Tibial artery (tissue), 4 donors: ENCODE results near the gene TBC1D9.
"Not testable (repeated sequence)": the region's sequence is repeated elsewhere in the genome, so short reads cannot be mapped to it uniquely, and the experiment has no call there.

Source experiments
- DNase-seq, 2 donors: peaks; one replicate each; pipeline ENCODE4 v3.0.0-alpha.2; 2019
- H3K27ac ChIP-seq, 2 donors: fragments of 200-600 bp; sonication (generic) in 1 of 2; 1 replicate in 1 of 2; 2 replicates in 1 of 2; pipeline ENCODE4 v1.5.1; 2018 to 2019; ENCODE audit warnings: mild to moderate bottlenecking in 1 of 2
- H3K27me3 ChIP-seq, 2 donors: fragments of 200-600 bp; sonication (generic) in 1 of 2; one replicate each; pipeline versions ENCODE4 v1.5.1 to v1.6.0; 2016 to 2019
- H3K36me3 ChIP-seq, 3 donors: fragments of 200-600 bp; sonication (generic) in 2 of 3; one replicate each; pipeline ENCODE4 v1.5.1; 2016 to 2019; ENCODE audit warnings: mild to moderate bottlenecking in 2 of 3
- H3K4me1 ChIP-seq, 4 donors: fragments of 200-600 bp; sonication (generic) in 2 of 4; 1 replicate in 3 of 4; 2 replicates in 1 of 4; pipeline ENCODE4 v1.5.1; 2016 to 2019
- H3K4me3 ChIP-seq, 2 donors: fragments of 200-600 bp; sonication (generic) in 1 of 2; 1 replicate in 1 of 2; 2 replicates in 1 of 2; pipeline ENCODE4 v1.5.1; 2018 to 2019; ENCODE audit warnings: mild to moderate bottlenecking in 2 of 2
- H3K9me3 ChIP-seq, 3 donors: fragments of 200-600 bp; sonication (generic) in 1 of 3; one replicate each; pipeline ENCODE4 v1.5.1; 2016 to 2019
- intact Hi-C: fragments of 100-400 bp; cut with DNase I; formaldehyde crosslinking; loops from one replicate; pipeline ENCODE4 v1.15.0; 2023; ENCODE audit warnings: low total_unique reads
- TF ChIP-seq, protein P1 (sequence below), 2 experiments: fragments of 200-600 bp in 1 of 2; fragments of 450-650 bp in 1 of 2; IDR thresholded peaks; one replicate each; pipeline ENCODE4 v1.5.1; 2017 to 2019; ENCODE audit warnings: antibody characterized with exemption in 2 of 2, mild to moderate bottlenecking in 1 of 2, moderate library complexity in 1 of 2

The TBC1D9 gene

DNA sequence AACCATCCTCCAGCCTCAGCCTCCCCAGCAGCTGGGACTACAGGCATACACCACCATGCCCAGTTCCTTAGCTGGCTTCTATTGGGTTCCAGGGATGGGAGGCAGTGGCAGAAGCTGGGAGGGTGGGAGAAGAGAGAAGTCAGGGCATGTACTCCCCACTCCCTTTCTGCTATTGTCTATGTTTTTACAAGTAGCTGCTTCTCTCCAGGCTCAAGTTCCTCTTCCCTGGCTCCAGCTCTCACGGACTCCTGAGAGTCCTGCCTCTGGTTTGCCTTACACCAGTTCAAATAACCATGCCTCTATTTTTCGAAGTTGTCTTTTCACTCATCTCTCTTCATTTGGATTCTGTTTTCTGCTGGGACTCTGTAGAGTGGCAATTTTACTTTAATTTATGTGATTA is 2.9 kb downstream of the TBC1D9 start:
- Histone ChIP-seq H3K4me1 (peaks cover 0 to 11% (median 4%) of the 10 kb centered on the region in 4 donors), H3K27ac (no peak overlapping the region), H3K9me3 (no peaks in the 10 kb centered on the region), H3K27me3 (no peaks in the 10 kb centered on the region), H3K36me3 (peaks cover 0 to 5% (median 0%) of the 10 kb centered on the region in 3 donors), H3K4me3 (no peak overlapping the region)
- intact Hi-C loops: no loop called here
- no peak for DNase-seq
- TF ChIP-seq, protein P1, sequence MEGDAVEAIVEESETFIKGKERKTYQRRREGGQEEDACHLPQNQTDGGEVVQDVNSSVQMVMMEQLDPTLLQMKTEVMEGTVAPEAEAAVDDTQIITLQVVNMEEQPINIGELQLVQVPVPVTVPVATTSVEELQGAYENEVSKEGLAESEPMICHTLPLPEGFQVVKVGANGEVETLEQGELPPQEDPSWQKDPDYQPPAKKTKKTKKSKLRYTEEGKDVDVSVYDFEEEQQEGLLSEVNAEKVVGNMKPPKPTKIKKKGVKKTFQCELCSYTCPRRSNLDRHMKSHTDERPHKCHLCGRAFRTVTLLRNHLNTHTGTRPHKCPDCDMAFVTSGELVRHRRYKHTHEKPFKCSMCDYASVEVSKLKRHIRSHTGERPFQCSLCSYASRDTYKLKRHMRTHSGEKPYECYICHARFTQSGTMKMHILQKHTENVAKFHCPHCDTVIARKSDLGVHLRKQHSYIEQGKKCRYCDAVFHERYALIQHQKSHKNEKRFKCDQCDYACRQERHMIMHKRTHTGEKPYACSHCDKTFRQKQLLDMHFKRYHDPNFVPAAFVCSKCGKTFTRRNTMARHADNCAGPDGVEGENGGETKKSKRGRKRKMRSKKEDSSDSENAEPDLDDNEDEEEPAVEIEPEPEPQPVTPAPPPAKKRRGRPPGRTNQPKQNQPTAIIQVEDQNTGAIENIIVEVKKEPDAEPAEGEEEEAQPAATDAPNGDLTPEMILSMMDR (IDR thresholded peaks at IDR 0.05): no peak

DNA sequence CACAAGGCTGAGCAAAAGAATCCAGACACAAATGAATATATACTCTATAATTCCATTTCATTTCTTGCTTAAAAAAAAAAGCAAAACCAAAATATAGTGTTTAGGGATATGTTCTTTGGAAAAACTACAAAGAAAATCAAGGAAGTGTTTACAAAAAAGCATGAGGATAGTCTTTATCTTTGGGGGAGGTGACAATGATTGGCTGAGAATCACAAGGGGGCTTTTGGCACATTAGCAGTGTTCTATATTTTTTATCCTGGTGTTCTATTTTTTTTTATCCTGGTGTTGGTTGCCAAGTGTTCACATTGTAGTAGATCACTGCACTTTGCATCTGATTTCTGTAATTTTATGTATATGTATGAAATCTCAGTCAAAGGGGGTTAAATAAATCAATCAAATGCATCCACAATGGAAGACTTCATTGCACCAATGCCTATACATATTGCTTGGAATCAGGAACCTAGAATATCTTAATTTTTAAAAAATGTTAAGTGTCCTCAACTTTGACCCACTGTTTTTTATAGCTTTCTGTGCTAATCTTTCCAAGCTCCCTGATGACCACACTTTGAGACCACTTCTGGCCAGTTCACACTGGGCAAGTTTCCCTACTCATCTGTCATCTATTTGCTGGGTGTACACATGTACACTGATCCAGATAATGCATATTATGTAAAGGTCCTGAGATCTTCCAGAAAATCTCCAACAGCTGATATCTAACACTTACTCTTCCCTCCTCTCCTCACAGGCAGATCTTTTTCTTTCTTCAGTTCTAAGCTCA is 3.7 kb downstream of the TBC1D9 start:
- TF ChIP-seq, protein P1 (IDR thresholded peaks at IDR 0.05): no peak
- Histone ChIP-seq H3K27ac (no peak overlapping the region), H3K36me3 (peaks cover 0 to 5% (median 0%) of the 10 kb centered on the region in 3 donors), H3K9me3 (no peaks in the 10 kb centered on the region), H3K4me3 (no peak overlapping the region), H3K4me1 (peaks cover 0 to 11% (median 4%) of the 10 kb centered on the region in 4 donors), H3K27me3 (no peaks in the 10 kb centered on the region)
- DNase-seq: no peak
- intact Hi-C loops: no loop called here

DNA sequence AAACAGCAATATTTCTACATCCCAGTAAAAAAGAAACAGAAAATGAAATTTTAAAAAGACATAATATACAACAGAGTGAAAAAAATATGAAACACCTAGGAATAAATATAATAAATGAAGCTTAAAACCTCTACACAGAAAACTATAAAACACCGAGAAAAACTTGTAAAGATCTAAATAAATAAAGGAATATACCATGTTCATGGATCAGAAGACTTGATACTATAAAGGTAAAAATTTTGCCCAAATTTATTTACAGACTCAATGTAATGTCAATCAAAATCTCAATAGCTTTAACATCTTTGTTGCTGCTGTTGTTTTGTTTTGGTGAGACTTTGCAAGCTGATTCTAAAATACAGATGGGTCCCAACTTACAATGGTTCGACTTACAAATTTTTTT is 5.7 kb downstream of the TBC1D9 start:
- peaks cover 0 to 9% (median 3%) of the 10 kb centered on the region in 4 donors for H3K4me1 ChIP-seq
- no peak for DNase-seq
- intact Hi-C loops: no loop called here
- H3K9me3 ChIP-seq: no peaks in the 10 kb centered on the region
- TF ChIP-seq, protein P1 (IDR thresholded peaks at IDR 0.05): no peak
- peaks cover 0 to 5% (median 0%) of the 10 kb centered on the region in 3 donors for H3K36me3 ChIP-seq
- no peak overlapping the region for H3K27ac ChIP-seq
- H3K27me3 ChIP-seq: no peaks in the 10 kb centered on the region
- no peak overlapping the region for H3K4me3 ChIP-seq

- DNase-seq: no peak
- TF ChIP-seq, protein P1 (IDR thresholded peaks at IDR 0.05): no peak
Observed at GRCh38 chr4:140748171-140748570, 8.0 kb downstream of the TBC1D9 start.

GRCh38 chr4:140746546-140746945 is 9.6 kb downstream of the TBC1D9 start:
- intact Hi-C loops, DNase-seq, H3K27ac ChIP-seq, H3K27me3 ChIP-seq, H3K4me3 ChIP-seq, H3K36me3 ChIP-seq, H3K9me3 ChIP-seq: not testable (repeated sequence)
- H3K4me1 ChIP-seq: peaks cover 0 to 11% (median 4%) of the 10 kb centered on the region in 4 donors

More at GRCh38 chr4:140748171-140748570, 8.0 kb downstream of the TBC1D9 start:
- H3K4me1 ChIP-seq: peaks cover 0 to 3% (median 0%) of the 10 kb centered on the region in 4 donors
- no peaks in the 10 kb centered on the region for H3K27me3 ChIP-seq
- intact Hi-C loops: no loop called here
- no peak overlapping the region for H3K4me3 ChIP-seq
- H3K9me3 ChIP-seq: no peaks in the 10 kb centered on the region
- peaks cover 0 to 5% (median 0%) of the 10 kb centered on the region in 3 donors for H3K36me3 ChIP-seq
- H3K27ac ChIP-seq: no peak overlapping the region

DNA sequence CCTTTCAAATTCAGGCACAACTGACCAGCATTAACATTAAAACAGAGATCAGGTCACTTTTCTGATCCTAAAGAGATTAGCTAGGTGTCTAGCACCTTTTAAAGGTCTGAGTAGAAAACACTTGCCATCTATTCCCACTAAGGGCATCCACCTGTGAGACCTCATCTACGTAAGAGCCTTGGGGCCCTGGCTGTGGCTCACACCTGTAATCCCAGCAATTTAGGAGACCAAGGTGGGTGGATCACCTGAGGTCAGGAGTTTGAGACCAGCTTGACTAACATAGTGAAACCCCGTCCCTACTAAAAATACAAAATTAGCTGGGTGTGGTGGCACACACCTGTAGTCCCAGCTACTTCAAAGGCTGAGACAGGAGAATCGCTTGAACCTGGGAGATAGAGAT is 11.8 kb downstream of the TBC1D9 start:
- intact Hi-C loops: no loop called here
- H3K36me3 ChIP-seq: no peaks in the 10 kb centered on the region
- H3K27ac ChIP-seq: no peak overlapping the region
- TF ChIP-seq, protein P1 (IDR thresholded peaks at IDR 0.05): no peak
- no peaks in the 10 kb centered on the region for H3K9me3 ChIP-seq
- H3K4me1 ChIP-seq: peaks cover 0 to 11% (median 5%) of the 10 kb centered on the region in 4 donors
- H3K27me3 ChIP-seq: no peaks in the 10 kb centered on the region
- H3K4me3 ChIP-seq: no peak overlapping the region
- DNase-seq: no peak
